ENCODE results near the gene VPS13A. TPM values are rescaled to one million over a fixed set of nuclear protein-coding genes. Genes with fewer than 3 reads are reported as not detected.

The VPS13A gene
- total RNA-seq (2014; rRNA removed; shearing (Covaris generic)) = 25.4 and 28.4 TPM in 2 replicates
- polyA plus RNA-seq (2014; cell fraction: nucleus; rRNA removed) = 33.3 and 48.9 TPM in 2 replicates

GRCh38 chr9:77177143-77177893 is at the start of gene VPS13A:
TSS of gene VPS13A (plus strand) at chr9:77177534. CDS start at chr9:77177705, 171 bp downstream.
- DNase-seq (ENCODE audit: extremely low read depth, low read depth) = peak; percentile 88

GRCh38 chr9:77128125-77128789 is 49.1 kb upstream of the VPS13A start:
- DNase-seq (ENCODE audit: extremely low read depth, low read depth) = no peak

- no peak for DNase-seq (ENCODE audit: extremely low read depth, low read depth)
Observed at GRCh38 chr9:77131399-77131798, 45.9 kb upstream of the VPS13A start.

- no peak for DNase-seq (ENCODE audit: extremely low read depth, low read depth)
Observed at GRCh38 chr9:77133011-77133410, 44.3 kb upstream of the VPS13A start.

- DNase-seq (ENCODE audit: extremely low read depth, low read depth) = no peak
Observed at GRCh38 chr9:77142366-77142765, 35.0 kb upstream of the VPS13A start.

GRCh38 chr9:77149879-77150278 is 27.5 kb upstream of the VPS13A start:
- DNase-seq (ENCODE audit: extremely low read depth, low read depth) = no peak

GRCh38 chr9:77152289-77152688 is 25.0 kb upstream of the VPS13A start:
- DNase-seq (ENCODE audit: extremely low read depth, low read depth) = no peak

GRCh38 chr9:77156646-77157371 is 20.5 kb upstream of the VPS13A start:
- no peak for DNase-seq (ENCODE audit: extremely low read depth, low read depth)

GRCh38 chr9:77158772-77159513 is 18.4 kb upstream of the VPS13A start:
- peak; percentile 38 for DNase-seq (ENCODE audit: extremely low read depth, low read depth)

- DNase-seq (ENCODE audit: extremely low read depth, low read depth) = no peak
Observed at GRCh38 chr9:77161191-77161590, 16.1 kb upstream of the VPS13A start.

GRCh38 chr9:77161966-77162365 is 15.4 kb upstream of the VPS13A start:
- no peak for DNase-seq (ENCODE audit: extremely low read depth, low read depth)

GRCh38 chr9:77162366-77162765 is 15.0 kb upstream of the VPS13A start:
- no peak for DNase-seq (ENCODE audit: extremely low read depth, low read depth)

GRCh38 chr9:77163884-77164283 is 13.4 kb upstream of the VPS13A start:
- no peak for DNase-seq (ENCODE audit: extremely low read depth, low read depth)

GRCh38 chr9:77166193-77166592 is 11.1 kb upstream of the VPS13A start:
- no peak for DNase-seq (ENCODE audit: extremely low read depth, low read depth)

GRCh38 chr9:77170991-77171699 is 6.2 kb upstream of the VPS13A start:
- DNase-seq (ENCODE audit: extremely low read depth, low read depth) = no peak

GRCh38 chr9:77175151-77175550 is 2.2 kb upstream of the VPS13A start:
- no peak for DNase-seq (ENCODE audit: extremely low read depth, low read depth)

GRCh38 chr9:77176106-77176505 is 1.2 kb upstream of the VPS13A start:
- DNase-seq (ENCODE audit: extremely low read depth, low read depth) = no peak

- DNase-seq (ENCODE audit: extremely low read depth, low read depth) = no peak
Observed at GRCh38 chr9:77176686-77177142, 620 bp upstream of the VPS13A start.

- DNase-seq (ENCODE audit: extremely low read depth, low read depth) = peak; percentile 30
Observed at GRCh38 chr9:77177894-77178794, 810 bp downstream of the VPS13A start.
